Lower leg skin (tissue), 4 donors: ENCODE data around the gene NFILZ. TPM values are rescaled to one million over a fixed set of nuclear protein-coding genes. Genes with fewer than 3 reads are reported as not detected.
A peak's percentile ranks its signal among the peaks of the same experiment; 100 is the strongest.
"Not testable (repeated sequence)": the region's sequence is repeated elsewhere in the genome, so short reads cannot be mapped to it uniquely, and the experiment has no call there.

Experiments used
- DNase-seq, 2 donors: peaks; one replicate each; pipeline ENCODE4 v3.0.0-alpha.2; 2019; ENCODE audit warnings: low spot score in 2 of 2
- H3K4me3 ChIP-seq: fragments of 200-600 bp; sonication (generic); 2 replicates; pipeline ENCODE4 v1.5.1; 2017; ENCODE audit warnings: mild to moderate bottlenecking, low read depth; ENCODE audit not compliant: poor library complexity, severe bottlenecking
- POLR2A ChIP-seq, 2 donors: fragments of 450-650 bp; IDR thresholded peaks; one replicate each; pipeline ENCODE4 v1.6.1; 2016 to 2017; ENCODE audit warnings: antibody characterized with exemption in 2 of 2, mild to moderate bottlenecking in 1 of 2, moderate library complexity in 1 of 2
- WGBS, 2 donors: methylation state at CpG; one replicate each; pipeline ENCODE4 v1.1.5; 2018; 5-methylcytosine and 5-hydroxymethylcytosine counted together
- intact Hi-C: fragments of 100-400 bp; cut with DNase I; formaldehyde crosslinking; loops from one replicate; pipeline ENCODE4 v1.15.0; 2023; ENCODE audit warnings: low total_unique reads
- total RNA-seq, 4 donors: library from RNA; depleted of rRNA; stranded (reverse); fragments of >200 nt; gene quantifications; one replicate each; pipeline ENCODE4 v1.1.0, GENCODE V29; 2016
- TF ChIP-seq, protein P1 (sequence below), 3 donors: fragments of 450-650 bp; IDR thresholded peaks; one replicate each; pipeline ENCODE4 v1.5.1; 2016; ENCODE audit warnings: antibody characterized with exemption in 3 of 3, mild to moderate bottlenecking in 3 of 3, moderate library complexity in 2 of 3

NFILZ gene
- total RNA-seq, 4 donors from 2014 or later: not detected

DNA sequence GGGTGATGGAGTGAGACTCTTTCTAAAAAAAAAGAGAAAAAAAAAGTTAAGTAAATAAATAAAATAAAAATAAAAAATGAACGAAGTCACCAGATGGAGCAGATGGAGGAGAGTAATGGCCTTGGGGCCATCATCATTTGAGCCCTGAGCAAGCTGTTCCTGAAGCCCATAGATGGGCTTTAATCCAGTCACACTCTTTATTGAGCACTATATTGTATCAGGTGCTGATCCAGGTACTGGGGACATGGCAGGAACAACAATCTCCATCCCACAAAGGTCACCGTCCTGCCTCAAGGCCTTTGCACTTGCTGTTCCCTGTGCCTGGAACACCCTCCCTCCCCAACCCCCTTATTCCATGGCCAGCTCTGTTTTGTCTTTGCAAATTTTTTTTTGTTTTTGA is 16.0 kb upstream of the NFILZ start:
- 70 to 86% methylated on average over 2 of the region's 2 CpGs for WGBS, 2 donors
- intact Hi-C loops: no loop called here
- no peak overlapping the region for H3K4me3 ChIP-seq
- DNase-seq: no peak
- TF ChIP-seq POLR2A (IDR thresholded peaks at IDR 0.05): no peak
- TF ChIP-seq, protein P1, sequence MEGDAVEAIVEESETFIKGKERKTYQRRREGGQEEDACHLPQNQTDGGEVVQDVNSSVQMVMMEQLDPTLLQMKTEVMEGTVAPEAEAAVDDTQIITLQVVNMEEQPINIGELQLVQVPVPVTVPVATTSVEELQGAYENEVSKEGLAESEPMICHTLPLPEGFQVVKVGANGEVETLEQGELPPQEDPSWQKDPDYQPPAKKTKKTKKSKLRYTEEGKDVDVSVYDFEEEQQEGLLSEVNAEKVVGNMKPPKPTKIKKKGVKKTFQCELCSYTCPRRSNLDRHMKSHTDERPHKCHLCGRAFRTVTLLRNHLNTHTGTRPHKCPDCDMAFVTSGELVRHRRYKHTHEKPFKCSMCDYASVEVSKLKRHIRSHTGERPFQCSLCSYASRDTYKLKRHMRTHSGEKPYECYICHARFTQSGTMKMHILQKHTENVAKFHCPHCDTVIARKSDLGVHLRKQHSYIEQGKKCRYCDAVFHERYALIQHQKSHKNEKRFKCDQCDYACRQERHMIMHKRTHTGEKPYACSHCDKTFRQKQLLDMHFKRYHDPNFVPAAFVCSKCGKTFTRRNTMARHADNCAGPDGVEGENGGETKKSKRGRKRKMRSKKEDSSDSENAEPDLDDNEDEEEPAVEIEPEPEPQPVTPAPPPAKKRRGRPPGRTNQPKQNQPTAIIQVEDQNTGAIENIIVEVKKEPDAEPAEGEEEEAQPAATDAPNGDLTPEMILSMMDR (IDR thresholded peaks at IDR 0.05): no peak

GRCh38 chr19:8615024-8615423 is 15.4 kb upstream of the NFILZ start:
- no peak overlapping the region for H3K4me3 ChIP-seq
- no peak for DNase-seq
- intact Hi-C loops: no loop called here
- WGBS, 2 donors: 27 to 30% methylated on average over 6 of the region's 6 CpGs
- TF ChIP-seq, protein P1 (IDR thresholded peaks at IDR 0.05): no peak
- TF ChIP-seq POLR2A (IDR thresholded peaks at IDR 0.05): no peak

DNA sequence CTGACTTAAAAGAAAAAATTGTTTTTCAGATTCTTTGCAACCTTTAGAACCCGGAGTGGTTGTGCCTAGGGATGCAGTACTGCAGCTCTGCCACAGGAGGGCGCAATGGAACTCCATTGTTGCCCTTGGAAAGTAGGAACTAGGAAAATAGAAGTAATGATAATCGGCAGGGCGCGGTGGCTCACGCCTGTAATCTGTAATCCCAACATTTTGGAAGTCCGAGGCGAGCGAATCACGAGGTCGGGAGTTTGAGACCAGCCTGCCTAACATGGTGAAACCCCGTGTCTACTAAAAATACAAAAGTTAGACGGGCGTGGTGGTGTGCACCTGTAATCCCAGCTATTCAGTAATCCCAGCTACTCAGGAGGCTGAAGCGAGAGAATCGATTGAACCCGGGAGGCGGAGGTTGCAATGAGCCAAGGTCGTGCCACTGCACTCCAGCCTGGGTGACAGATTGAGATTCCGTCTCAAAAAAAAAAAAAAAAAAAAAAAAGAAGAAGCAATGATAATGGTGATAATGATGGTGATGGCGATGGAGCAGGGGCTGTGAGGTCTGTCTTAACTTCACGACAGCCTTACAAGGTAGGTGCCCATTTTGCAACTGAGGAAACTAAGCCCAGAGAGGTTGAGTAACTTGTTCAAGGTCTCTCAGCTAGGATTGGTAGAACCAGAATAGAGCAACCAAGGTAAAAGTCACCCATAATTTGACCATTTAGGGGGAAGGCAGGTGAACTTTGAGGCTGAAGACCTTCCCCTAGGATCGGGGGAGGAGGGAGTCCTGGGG is 14.4 kb upstream of the NFILZ start:
- peak; percentile 62 to 93 for DNase-seq
- intact Hi-C loops: no loop called here
- no peak for TF ChIP-seq POLR2A (IDR thresholded peaks at IDR 0.05)
- TF ChIP-seq, protein P1 (IDR thresholded peaks at IDR 0.05): peak in 1 of 3 donors; percentile 66
- no peak overlapping the region for H3K4me3 ChIP-seq
- 31 to 33% methylated on average over 23 of the region's 23 CpGs for WGBS, 2 donors

DNA sequence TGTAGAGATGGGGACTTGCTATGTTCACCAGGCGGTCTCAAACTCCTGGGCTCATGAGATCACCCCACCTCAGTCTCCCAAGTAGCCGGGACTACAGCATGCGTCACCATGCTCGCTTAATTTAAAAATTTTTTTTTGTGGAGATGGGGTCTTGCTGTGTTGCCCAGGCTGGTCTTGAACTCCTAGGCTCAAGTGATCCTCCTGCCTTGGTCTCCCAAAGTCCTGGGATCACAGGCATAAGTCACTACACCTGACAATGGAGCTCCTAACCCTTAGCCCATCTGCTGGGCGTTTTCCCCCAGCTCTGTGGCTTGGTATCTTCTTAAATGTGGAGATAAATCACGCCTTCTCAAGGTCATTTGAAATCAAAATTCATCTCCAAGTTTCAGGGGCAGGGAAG is 13.6 kb upstream of the NFILZ start:
- 77 to 87% methylated on average over 6 of the region's 6 CpGs for WGBS, 2 donors
- no peak overlapping the region for H3K4me3 ChIP-seq
- TF ChIP-seq POLR2A (IDR thresholded peaks at IDR 0.05): no peak
- TF ChIP-seq, protein P1 (IDR thresholded peaks at IDR 0.05): no peak
- DNase-seq: no peak
- intact Hi-C loops: no loop called here

DNA sequence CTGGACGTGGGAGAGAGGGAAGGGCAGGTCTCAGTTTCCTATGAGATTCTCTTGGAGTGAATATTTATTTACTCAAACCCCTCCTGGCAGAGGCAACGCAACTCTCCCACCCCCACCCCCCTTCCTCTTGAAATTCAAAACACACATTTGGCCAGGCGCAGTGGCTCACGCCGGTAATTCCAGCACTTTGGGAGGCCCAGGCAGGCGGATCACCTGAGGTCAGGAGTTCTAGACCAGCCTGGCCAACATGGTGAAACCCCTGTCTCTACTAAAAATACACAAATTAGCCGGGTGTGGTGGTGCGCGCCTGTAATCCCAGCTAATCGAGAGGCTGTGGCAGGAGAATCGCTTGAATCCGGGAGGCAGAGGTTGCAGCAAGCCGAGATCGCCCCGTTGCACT is 13.1 kb upstream of the NFILZ start:
- DNase-seq, intact Hi-C loops, H3K4me3 ChIP-seq: not testable (repeated sequence)
- 67 to 70% methylated on average over 15 of the region's 15 CpGs for WGBS, 2 donors

- WGBS, 2 donors: 80 to 84% methylated on average over 4 of the region's 4 CpGs
- intact Hi-C loops: no loop called here
- no peak for DNase-seq
- TF ChIP-seq, protein P1 (IDR thresholded peaks at IDR 0.05): no peak
- no peak for TF ChIP-seq POLR2A (IDR thresholded peaks at IDR 0.05)
- no peak overlapping the region for H3K4me3 ChIP-seq
Measured at GRCh38 chr19:8617984-8618383, 12.4 kb upstream of the NFILZ start.
